NCI-H128 (cell line): ENCODE results near the gene ZXDB.
"Not testable (repeated sequence)": the region's sequence is repeated elsewhere in the genome, so short reads cannot be mapped to it uniquely, and the experiment has no call there.

Experiments used
- DNase-seq: peaks from one replicate; lab custom pipeline; 2025; ENCODE audit not compliant: unreplicated experiment; lab: John Stamatoyannopoulos, UW

Gene ZXDB

DNA sequence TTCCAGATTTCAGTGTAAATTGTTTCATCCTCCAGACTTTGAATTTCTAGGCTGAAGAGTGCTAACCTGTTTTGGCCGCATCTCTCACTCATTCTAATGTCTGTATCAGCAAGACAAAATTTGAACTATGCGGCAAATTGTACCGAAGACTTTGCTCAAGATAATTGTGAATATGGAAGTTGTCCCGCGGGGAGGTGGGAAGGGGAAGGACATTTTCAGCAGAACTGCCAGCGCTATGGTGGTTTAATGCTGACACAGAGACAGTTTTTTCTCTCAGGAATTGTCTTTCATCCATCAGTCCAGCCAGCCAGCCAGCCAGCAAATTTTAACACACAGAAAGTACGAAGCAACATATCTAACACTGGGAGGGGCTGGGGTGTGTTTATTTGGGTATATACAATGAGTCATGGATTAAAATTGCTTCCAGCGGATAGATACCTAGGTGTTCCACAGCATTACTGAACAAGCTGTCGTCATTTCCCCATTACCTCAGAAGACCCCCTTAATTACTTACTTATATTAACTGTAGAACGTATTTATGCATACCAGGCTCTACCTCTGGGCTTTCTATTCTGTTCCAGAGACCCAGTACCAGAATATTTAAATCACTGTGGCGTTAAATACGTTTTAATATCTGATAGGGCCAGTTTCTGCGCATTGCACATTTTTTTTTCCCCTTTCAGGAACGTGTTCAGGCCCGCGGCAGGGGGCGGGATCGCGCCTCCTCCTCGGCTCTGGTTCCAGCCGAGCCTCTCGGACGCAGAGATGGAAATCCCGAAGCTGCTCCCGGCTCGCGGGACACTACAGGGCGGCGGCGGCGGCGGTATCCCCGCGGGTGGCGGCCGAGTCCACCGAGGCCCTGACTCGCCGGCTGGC, at the start of gene ZXDB:
ZXDB (plus strand) TSS at position 728 of the 876 bp plus-strand sequence; CDS start at position 766, 38 bp downstream.
- DNase-seq = not testable (repeated sequence)

DNA sequence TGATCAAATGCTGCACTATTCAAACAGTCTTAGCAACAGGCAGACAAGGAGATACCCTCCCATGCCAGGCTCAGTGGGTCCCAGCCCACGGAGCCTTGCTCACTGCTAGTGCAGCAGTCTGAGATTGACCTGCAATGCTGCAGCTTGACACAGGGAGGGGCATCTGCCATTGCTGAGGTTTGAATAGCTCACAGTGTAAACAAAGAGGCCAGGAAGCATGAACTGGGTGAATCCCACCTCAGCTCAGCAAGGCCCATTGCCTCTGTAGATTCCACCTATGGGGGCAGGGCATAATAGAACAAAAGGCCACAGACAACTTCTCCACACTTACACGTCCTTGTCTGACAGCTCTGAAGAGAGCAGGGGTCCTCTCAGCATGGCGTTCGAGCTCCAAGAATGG, 26.6 kb upstream of the ZXDB start:
- no peak for DNase-seq

DNA sequence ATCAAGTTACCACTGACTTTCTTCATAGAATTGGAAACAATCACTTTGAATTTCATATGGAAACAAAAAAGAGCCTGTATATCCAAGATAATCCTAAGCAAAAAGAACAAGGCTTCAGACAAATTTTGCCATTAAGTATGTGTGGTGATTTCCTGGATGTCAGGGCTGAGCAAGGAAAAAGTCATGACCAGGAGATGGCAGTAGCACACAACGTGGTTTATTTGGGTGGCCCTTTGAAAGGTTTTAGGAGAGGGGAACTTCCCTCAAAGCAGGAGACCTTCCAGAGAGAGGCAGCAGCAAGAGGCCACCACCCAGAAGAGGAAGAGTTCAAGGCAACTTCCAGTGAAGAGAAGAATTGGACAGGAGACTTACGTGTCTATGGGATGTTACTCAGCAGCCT, 18.1 kb upstream of the ZXDB start:
- DNase-seq = no peak

DNA sequence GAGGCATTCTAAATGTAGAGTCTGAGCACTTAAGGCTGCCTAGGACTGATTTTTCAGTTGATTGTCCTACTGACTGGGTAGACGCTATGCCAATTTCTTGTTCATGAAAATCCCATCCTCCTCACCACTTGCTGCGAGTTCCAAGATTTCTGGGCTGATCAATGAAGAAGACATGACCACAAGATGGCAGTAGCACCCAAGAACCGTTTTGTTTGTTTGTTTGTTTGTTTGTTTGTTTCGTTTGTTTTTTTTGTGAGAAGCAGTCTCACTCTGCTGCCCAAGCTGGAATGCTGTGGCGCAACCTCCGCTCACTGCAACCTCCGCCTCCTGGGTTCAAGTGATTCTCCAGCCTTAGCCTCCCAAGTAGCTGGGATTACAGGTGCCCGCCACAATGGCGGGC, 8.9 kb upstream of the ZXDB start:
- DNase-seq = not testable (repeated sequence)

DNA sequence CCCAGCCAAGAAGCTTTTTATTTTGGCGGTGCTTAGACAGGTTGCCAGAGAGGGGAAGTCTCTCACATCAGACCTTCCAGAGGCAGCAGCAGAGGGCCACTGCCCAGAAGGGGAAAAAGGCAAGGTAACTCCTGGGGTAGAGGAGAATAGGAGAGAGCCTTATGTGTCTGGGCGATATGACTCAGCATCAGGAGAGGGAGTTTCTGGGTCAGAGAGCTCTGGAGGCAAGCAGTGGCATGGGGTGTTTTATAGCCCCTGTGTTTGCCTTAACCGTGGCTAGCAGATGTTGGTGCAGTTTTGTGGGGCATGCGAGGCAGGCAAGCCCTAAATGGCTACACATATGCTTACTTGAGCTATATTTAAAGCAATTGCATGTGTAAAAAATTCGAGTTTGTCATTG, 8.3 kb upstream of the ZXDB start:
- DNase-seq = no peak

DNA sequence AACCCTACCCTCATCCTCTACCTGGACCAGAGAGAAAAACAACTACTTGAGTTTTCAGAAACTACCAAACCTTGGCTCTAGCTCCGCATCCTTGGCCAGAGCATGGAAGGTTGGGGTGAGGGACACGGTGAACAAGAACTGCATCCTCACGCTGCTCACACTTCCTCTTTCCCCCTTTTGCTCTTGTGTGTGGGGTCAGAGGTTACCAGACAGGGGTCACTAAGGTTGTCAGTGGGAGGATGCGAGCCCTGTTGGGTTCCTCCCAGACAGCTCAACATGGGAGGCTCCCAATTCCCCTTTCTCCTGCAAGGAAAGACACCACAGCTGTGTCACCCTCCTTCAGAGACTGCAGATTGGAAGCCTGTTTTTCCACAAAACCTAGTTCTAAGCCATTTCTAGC, 5.5 kb upstream of the ZXDB start:
- no peak for DNase-seq

DNA sequence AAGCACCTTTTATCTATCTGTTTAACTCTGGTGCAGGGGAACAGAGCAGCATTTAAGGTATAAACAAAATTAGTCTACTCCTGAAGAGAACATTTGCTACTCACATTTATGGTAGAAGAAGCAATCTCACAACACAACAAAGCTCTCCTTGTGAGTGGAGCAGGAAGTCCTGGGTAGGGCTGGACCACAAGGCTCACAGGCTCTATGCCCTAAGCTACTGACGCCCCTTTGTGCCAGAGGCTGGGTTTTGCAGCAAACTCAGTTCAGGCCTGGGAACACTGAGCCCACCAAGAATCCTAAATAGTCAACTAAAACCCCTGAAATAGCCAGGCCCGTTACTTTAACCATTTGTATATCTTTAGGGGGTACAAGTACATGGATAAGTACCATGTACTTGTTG, 4.7 kb upstream of the ZXDB start:
- no peak for DNase-seq

DNA sequence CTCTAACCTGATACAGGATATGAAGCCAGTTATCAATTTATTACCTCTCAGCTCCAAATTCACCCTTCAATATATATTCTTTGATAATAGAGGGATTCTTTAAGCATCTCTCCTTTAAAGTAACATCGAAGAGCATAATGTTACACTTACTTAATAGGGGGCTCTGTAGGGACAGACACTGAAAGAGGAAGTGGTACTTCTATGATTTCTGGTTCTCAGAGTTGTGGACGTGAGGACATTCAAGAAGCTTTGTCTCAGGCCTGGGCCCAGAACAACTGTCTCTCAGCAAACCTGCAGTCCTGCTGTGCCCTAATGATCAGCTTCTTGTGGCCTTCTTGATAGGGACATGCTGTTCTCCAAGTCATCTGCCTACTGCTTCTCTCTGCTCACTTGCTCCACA, 4.2 kb upstream of the ZXDB start:
- no peak for DNase-seq

DNA sequence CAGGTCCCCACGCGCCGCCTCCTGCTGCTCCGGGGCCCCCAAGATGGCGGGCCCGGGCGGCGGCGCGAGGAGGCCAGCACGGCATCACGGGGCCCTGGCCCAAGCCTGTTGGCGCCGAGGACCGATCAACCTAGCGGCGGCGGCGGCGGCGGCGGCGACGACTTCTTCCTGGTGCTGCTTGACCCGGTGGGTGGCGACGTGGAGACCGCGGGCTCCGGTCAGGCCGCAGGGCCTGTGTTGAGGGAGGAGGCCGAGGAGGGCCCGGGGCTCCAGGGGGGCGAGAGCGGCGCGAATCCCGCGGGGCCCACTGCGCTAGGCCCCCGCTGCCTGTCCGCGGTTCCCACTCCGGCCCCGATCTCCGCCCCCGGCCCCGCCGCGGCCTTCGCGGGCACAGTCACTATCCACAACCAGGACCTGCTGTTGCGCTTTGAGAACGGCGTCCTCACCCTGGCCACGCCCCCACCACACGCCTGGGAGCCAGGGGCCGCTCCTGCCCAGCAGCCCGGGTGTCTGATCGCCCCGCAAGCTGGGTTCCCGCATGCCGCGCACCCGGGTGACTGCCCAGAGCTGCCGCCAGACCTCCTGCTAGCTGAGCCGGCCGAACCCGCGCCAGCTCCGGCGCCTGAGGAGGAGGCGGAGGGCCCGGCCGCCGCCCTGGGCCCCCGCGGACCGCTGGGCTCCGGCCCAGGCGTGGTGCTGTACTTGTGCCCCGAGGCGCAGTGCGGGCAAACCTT, 516 bp downstream of the ZXDB start:
- not testable (repeated sequence) for DNase-seq

DNA sequence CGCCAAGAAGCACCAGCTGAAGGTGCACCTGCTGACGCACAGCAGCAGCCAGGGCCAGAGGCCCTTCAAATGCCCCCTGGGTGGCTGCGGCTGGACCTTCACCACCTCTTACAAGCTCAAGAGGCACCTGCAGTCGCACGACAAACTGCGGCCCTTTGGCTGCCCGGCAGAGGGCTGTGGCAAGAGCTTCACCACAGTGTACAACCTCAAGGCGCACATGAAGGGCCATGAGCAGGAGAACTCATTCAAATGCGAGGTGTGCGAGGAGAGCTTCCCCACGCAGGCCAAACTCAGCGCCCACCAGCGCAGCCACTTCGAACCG, 1.0 kb downstream of the ZXDB start:
- DNase-seq = not testable (repeated sequence)

DNA sequence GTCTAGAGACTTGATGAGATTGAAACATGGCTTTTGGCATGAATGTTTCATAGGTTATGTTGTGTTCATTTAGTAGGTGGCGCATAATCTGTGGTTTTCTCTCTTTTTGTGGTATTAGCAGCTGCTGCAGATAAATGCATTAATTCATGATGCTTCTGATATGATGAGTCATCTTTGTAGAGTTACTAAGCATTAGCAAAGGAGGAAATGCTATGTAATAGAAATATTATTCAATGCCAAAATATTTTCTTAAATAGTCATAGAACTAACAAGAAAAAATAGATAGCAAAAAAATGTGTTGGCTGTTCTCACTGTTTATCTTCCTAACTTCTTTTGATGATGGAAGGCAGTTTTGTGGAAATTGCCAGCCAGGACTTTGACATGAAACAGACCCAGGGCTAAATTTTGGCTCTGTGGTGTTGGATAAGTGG, 3.6 kb downstream of the ZXDB start:
- no peak for DNase-seq

DNA sequence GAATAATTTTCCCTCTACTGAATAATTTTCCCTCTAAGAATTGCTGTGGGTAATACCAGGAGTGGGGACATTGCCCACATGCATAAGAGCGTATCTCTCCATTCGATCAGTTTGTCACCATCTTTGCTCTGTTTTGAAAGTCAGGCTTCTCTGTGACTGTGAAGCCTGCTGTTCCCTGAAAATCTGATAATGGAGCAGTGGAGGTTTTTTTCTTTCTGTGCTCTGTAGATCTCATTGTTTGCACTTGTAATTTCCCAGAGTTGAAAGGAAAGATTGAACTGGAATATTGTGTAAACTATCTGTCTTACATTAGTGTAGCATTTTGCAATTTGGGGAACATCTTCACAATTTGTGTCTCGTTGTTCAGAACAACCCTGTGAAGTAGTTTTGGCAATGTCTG, 4.3 kb downstream of the ZXDB start:
- no peak for DNase-seq

DNA sequence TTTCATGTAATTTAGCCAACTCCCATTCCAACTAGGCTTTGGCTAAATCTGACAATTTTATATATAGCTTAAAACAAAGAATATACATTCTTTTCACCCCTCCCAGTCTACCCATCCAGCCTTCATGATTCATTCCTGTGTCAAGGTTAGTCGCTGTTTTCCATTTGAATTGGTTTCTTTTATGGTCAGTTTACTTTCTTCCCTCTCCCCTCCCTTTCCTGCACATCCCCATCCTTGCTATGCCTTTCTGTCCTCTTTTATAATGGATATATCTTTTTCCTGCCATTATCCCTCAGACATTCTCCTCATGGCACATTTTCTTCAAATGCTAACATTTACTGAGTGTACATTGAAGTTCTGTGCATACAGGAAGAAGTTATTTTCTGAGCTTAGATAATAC, 4.7 kb downstream of the ZXDB start:
- no peak for DNase-seq

DNA sequence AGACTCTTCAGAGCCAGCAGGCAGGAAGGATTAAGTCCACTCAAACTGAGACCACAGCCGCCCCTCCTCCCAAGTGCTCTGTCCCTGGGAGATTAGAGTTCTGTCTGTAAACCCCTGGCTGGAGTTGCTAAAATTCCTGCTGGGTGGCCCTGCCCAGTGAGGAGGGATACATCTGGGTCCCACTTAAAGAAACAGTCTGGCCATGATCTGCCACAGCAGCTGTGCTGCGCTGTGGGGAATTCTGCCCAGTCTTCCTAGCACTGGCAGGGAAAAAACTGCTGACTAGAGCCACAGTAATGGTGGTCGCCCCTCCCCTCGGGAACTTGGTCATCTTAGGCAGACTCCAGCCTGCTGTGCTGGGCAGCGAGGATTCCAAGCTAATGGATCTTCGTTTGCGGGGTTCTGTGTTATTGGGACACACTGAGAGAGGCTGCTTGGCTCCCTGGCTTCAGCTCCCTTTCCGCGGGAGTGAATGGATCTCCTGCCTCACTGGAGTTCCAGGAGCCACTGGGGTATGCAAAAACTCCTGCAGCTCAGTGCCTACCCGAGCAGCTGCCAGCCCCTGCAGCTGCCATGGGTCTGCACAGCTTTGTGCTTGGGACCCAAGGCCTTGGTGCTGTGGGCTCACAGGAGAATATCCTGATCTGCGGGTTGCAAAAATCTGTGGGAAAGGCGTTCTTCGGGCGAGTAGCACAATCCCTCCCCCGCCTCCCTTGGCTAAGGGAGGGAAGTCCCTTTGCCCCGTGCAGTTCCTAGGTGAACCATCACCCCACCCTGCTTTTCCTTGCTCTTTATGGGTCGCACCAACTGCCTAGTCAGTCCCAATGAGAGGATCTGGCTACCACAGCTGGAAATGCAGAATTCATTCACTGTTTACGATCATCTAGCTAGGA, 15.7 kb downstream of the ZXDB start:
- DNase-seq = no peak

DNA sequence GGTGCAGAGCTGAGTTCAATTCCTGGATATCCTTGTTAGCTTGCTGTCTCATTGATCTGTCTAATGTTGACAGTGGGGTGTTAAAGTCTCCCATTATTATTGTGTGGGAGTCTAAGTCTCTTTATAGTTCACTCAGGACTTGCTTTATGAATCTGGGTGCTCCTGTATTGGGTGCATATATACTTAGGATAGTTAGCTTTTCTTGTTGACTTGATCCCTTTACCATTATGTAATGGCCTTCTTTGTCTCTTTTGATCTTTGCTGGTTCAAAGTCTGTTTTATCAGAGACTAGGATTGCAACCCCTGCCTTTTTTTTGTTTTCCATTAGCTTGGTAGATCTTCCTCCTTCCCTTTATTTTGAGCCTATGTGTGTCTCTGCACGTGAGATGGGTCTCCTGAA, 21.5 kb downstream of the ZXDB start:
- DNase-seq = not testable (repeated sequence)

DNA sequence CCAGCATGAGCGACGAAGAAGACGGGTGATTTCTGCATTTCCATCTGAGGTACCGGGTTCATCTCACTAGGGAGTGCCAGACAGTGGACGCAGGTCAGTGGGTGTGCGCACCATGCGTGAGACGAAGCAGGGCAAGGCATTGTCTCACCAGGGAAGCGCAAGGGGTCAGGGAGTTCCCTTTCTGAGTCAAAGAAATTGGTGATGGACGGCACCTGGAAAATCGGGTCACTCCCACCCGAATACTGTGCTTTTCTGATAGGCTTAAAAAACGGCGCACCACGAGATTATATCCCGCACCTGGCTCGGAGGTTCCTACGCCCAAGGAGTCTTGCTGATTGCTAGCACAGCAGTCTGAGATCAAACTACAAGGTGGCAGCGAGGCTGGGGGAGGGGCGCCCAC, 37.6 kb downstream of the ZXDB start:
- not testable (repeated sequence) for DNase-seq

DNA sequence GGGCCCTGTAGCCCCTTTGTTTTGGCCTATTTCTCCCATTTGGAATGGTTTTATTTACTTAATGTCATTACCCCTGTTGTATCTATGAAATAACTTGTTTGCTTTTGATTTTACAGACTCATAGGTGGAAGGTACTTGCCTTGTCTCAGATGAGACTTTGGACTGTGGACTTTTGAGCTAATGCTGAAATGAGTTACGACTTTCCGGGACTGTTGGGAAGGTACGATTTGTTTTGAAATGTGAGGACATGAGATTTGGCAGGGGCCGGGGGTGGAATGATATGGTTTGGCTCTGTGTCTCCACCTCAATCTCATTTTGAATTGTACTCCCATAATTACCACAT, 48.8 kb downstream of the ZXDB start:
- DNase-seq = no peak

DNA sequence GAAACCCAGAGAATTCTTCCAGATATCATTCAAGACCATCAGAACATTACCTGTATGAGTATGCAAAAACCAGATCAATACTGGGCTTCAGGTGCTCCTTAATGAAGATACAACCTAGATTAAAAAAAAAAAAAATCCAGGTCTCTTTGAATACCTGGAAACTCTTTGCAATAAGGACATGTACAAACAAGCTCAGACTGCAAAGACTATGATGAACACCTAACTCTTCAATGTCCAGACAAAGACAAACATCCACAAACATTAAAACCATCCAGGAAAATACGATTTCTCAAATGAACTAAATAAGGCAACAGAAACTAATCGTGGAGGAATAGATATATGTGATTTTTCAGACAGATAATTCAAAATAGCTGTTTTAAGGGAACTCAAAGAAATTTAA, 49.5 kb downstream of the ZXDB start:
- DNase-seq = no peak

DNA sequence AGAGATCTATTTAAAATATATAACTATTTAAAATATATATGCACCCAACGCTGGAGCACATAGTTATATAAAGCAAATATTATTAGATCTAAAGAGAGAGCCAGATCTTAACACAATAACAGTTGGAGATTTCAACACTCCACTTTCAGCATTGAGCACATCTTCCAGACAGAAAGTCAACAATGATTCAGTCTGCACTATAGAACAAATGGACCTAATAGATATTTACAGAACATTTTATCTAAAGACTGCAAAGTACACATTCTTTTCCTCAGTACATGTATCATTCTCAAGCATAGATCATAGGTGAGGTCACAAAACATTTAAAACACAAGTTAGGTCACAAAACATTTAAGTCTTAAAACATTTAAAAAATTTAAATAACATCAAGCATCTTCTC, 51.9 kb downstream of the ZXDB start:
- DNase-seq = no peak

DNA sequence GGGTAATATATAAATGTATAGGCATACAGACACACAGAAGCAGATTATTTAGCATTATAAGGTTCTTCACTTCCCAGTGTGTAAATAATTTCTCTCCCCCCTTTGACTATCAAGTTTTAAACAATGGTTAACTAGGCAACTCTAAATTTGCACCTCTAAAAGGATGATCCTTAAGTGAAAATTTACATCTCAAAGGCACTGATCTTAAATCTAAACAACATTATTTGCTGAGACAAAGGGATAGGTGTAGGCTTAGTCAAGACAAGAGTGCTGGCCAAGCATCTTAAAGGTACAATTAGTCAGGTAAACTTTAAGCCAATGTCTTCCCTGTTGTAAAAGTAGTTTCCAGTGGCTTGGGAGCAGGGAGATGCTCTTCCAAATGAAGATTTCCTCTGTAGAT, 55.2 kb downstream of the ZXDB start:
- no peak for DNase-seq
